Stomach (tissue), 4 donors: ENCODE results near the gene ATP8B2.
"Not testable (repeated sequence)": the region's sequence is repeated elsewhere in the genome, so short reads cannot be mapped to it uniquely, and the experiment has no call there.

Source experiments
- CTCF ChIP-seq, 7 experiments: fragments of 450-650 bp in 4 of 7; fragments of 200-600 bp in 3 of 7; sonication (generic) in 3 of 7; IDR thresholded peaks; one replicate each; pipeline ENCODE4 v1.5.1; 2016 to 2019; ENCODE audit warnings: antibody characterized with exemption in 7 of 7, control low read depth in 2 of 7, mild to moderate bottlenecking in 1 of 7
- POLR2A ChIP-seq, 4 donors: fragments of 450-650 bp; IDR thresholded peaks; one replicate each; pipeline ENCODE4 v1.6.1; 2016; ENCODE audit warnings: antibody characterized with exemption in 4 of 4, control low read depth in 2 of 4, mild to moderate bottlenecking in 1 of 4, moderate library complexity in 1 of 4

- not testable (repeated sequence) for TF ChIP-seq CTCF, POLR2A (IDR thresholded peaks at IDR 0.05)
These were observed 3.8 kb upstream of the ATP8B2 start for GRCh38 chr1:154321609-154321934.
